ENCODE data around the gene PHAF1.

Gene PHAF1

GRCh38 chr16:67145746-67146145 is 36.0 kb downstream of the PHAF1 start:
- no peak for DNase-seq (ENCODE audit: low spot score in 2 of 2)
- Histone ChIP-seq H3K9me3 (no peaks in the 10 kb centered on the region), H3K4me3 (no peak overlapping the region), H3K27me3 (ENCODE audit: low read depth) (no peaks in the 10 kb centered on the region), H3K4me1 (no peaks in the 10 kb centered on the region), H3K36me3 (replicated peaks) (peaks cover 76% of the 10 kb centered on the region)
- in situ Hi-C loops (cut with MboI; ENCODE audit: low sequenced_read_pairs), result no loop called here

- in situ Hi-C loops (cut with MboI; ENCODE audit: low sequenced_read_pairs), result no loop called here
- peaks cover 66% of the 10 kb centered on the region for H3K36me3 ChIP-seq (replicated peaks)
- DNase-seq (ENCODE audit: low spot score in 2 of 2), result no peak
- H3K9me3 ChIP-seq, result no peaks in the 10 kb centered on the region
- H3K27me3 ChIP-seq (ENCODE audit: low read depth), result no peaks in the 10 kb centered on the region
- H3K4me1 ChIP-seq, result no peaks in the 10 kb centered on the region
- no peak overlapping the region for H3K4me3 ChIP-seq
Measured at GRCh38 chr16:67146523-67147357, 37.0 kb downstream of the PHAF1 start.

GRCh38 chr16:67147437-67148140 is 37.8 kb downstream of the PHAF1 start:
- Histone ChIP-seq H3K36me3 (replicated peaks) (peaks cover 61% of the 10 kb centered on the region), H3K27me3 (ENCODE audit: low read depth) (no peaks in the 10 kb centered on the region), H3K4me3 (no peak overlapping the region), H3K9me3 (no peaks in the 10 kb centered on the region), H3K4me1 (no peaks in the 10 kb centered on the region)
- in situ Hi-C loops (cut with MboI; ENCODE audit: low sequenced_read_pairs), result no loop called here
- DNase-seq (ENCODE audit: low spot score in 2 of 2), result no peak

GRCh38 chr16:67148221-67148620 is 38.5 kb downstream of the PHAF1 start:
- no peak overlapping the region for H3K4me3 ChIP-seq
- H3K36me3 ChIP-seq (replicated peaks), result peaks cover 56% of the 10 kb centered on the region
- no peaks in the 10 kb centered on the region for H3K9me3 ChIP-seq
- no peak for DNase-seq (ENCODE audit: low spot score in 2 of 2)
- no peaks in the 10 kb centered on the region for H3K27me3 ChIP-seq (ENCODE audit: low read depth)
- in situ Hi-C loops (cut with MboI; ENCODE audit: low sequenced_read_pairs), result no loop called here
- no peaks in the 10 kb centered on the region for H3K4me1 ChIP-seq

GRCh38 chr16:67148656-67149275 is 39.0 kb downstream of the PHAF1 start:
- in situ Hi-C loops (cut with MboI; ENCODE audit: low sequenced_read_pairs), result no loop called here
- Histone ChIP-seq H3K27me3 (ENCODE audit: low read depth) (no peaks in the 10 kb centered on the region), H3K36me3 (replicated peaks) (peaks cover 52% of the 10 kb centered on the region), H3K4me3 (no peak overlapping the region), H3K4me1 (no peaks in the 10 kb centered on the region), H3K9me3 (no peaks in the 10 kb centered on the region)
- DNase-seq (ENCODE audit: low spot score in 2 of 2), result no peak

- DNase-seq (ENCODE audit: low spot score in 2 of 2), result no peak
- no peaks in the 10 kb centered on the region for H3K27me3 ChIP-seq (ENCODE audit: low read depth)
- H3K36me3 ChIP-seq (replicated peaks), result peaks cover 46% of the 10 kb centered on the region
- H3K9me3 ChIP-seq, result no peaks in the 10 kb centered on the region
- no peak overlapping the region for H3K4me3 ChIP-seq
- no peaks in the 10 kb centered on the region for H3K4me1 ChIP-seq
- in situ Hi-C loops (cut with MboI; ENCODE audit: low sequenced_read_pairs), result loop anchor here (10.0 kb wide), 2 partner anchors 135 to 175 kb away; no protein-coding TSS in a partner anchor
Measured at GRCh38 chr16:67149276-67150046, 39.7 kb downstream of the PHAF1 start.

GRCh38 chr16:67150047-67150832 is 40.5 kb downstream of the PHAF1 start:
- in situ Hi-C loops (cut with MboI; ENCODE audit: low sequenced_read_pairs), result loop anchor here (10.0 kb wide), 2 partner anchors 135 to 175 kb away; no protein-coding TSS in a partner anchor
- no peak for DNase-seq (ENCODE audit: low spot score in 2 of 2)
- H3K4me1 ChIP-seq, result no peaks in the 10 kb centered on the region
- H3K27me3 ChIP-seq (ENCODE audit: low read depth), result no peaks in the 10 kb centered on the region
- peaks cover 38% of the 10 kb centered on the region for H3K36me3 ChIP-seq (replicated peaks)
- H3K9me3 ChIP-seq, result no peaks in the 10 kb centered on the region
- no peak overlapping the region for H3K4me3 ChIP-seq

- no peaks in the 10 kb centered on the region for H3K27me3 ChIP-seq (ENCODE audit: low read depth)
- no peak within 1 kb of the TSS for H3K4me3 ChIP-seq
- peaks cover 32% of the 10 kb centered on the region for H3K36me3 ChIP-seq (replicated peaks)
- H3K9me3 ChIP-seq, result no peaks in the 10 kb centered on the region
- in situ Hi-C loops (cut with MboI; ENCODE audit: low sequenced_read_pairs), result loop anchor here (10.0 kb wide), 2 partner anchors 136 to 176 kb away; no protein-coding TSS in a partner anchor
- no peaks in the 10 kb centered on the region for H3K4me1 ChIP-seq
- no peak for DNase-seq (ENCODE audit: low spot score in 2 of 2)
Measured at GRCh38 chr16:67150833-67151396, 41.2 kb downstream of the PHAF1 start, which contains the start of gene B3GNT9. Gene B3GNT9 (minus strand): TSS chr16:67150998. CDS start chr16:67150485, 513 bp downstream.

- Histone ChIP-seq H3K4me3 (no peak overlapping the region), H3K9me3 (no peaks in the 10 kb centered on the region), H3K27me3 (ENCODE audit: low read depth) (no peaks in the 10 kb centered on the region), H3K36me3 (replicated peaks) (peaks cover 25% of the 10 kb centered on the region), H3K4me1 (no peaks in the 10 kb centered on the region)
- no peak for DNase-seq (ENCODE audit: low spot score in 2 of 2)
- in situ Hi-C loops (cut with MboI; ENCODE audit: low sequenced_read_pairs), result loop anchor here (10.0 kb wide), 2 partner anchors 137 to 177 kb away; no protein-coding TSS in a partner anchor
Measured at GRCh38 chr16:67151431-67152097, 41.8 kb downstream of the PHAF1 start.

GRCh38 chr16:67154578-67155294 is 45.0 kb downstream of the PHAF1 start:
- DNase-seq (ENCODE audit: low spot score in 2 of 2), result no peak
- Histone ChIP-seq H3K4me3 (0 out of 2 replicates have a peak overlapping the region, but pooled peaks have one; percentile 2), H3K27me3 (ENCODE audit: low read depth) (no peaks in the 10 kb centered on the region), H3K9me3 (no peaks in the 10 kb centered on the region), H3K36me3 (replicated peaks) (no peaks in the 10 kb centered on the region), H3K4me1 (no peaks in the 10 kb centered on the region; the same call in 1 of the 2 replicates)
- in situ Hi-C loops (cut with MboI; ENCODE audit: low sequenced_read_pairs), result loop anchor here (10.0 kb wide), 2 partner anchors 140 to 180 kb away; no protein-coding TSS in a partner anchor
